Esophagus mucosa (tissue), 1 donor: ENCODE results near the gene C16orf87. TPM values are rescaled to one million over a fixed set of nuclear protein-coding genes. Genes with fewer than 3 reads are reported as not detected.

Experiments used
- ATAC-seq: fragments of 200-7000 bp; cut with Tn5 transposase; one replicate; pipeline ENCODE4 v1.9.1; 2020
- total RNA-seq: library from RNA; stranded (reverse); gene quantifications from one replicate; pipeline ENCODE4 v1.2.4, GENCODE V29; 2023
- donor health status: DM: yes; HTN: yes; CAD: no.

C16orf87 gene
- total RNA-seq, 1 donor from 2014 or later = 5.9 TPM

GRCh38 chr16:46843898-46844642 is 13.1 kb upstream of the C16orf87 start:
- peak; percentile 35 for ATAC-seq

- no peak for ATAC-seq
These were observed 11.4 kb upstream of the C16orf87 start for GRCh38 chr16:46842192-46842895.

DNA sequence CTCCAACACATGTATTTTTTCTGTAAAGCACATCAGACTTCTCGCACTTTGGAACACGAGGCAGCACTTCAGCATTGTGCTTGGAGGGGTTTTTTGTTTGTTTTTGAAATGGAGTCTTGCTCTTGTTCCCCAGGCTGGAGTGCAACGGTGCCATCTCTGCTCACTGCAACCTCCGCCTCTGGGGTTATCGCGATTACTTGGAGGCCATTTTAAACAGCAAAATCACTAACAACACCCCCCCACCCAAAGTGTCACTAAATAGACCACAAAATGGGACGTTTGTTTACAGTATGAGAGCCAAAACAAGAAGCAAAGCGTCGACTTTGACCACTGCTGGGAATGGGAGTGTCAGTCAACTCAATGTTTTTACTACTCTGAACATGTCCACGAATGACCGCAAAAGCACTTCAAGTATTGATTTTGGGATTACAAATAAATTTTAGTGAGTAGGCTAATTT is 9.0 kb upstream of the C16orf87 start:
- no peak for ATAC-seq

GRCh38 chr16:46836534-46837530 is 5.9 kb upstream of the C16orf87 start:
- peak; percentile 51 for ATAC-seq

DNA sequence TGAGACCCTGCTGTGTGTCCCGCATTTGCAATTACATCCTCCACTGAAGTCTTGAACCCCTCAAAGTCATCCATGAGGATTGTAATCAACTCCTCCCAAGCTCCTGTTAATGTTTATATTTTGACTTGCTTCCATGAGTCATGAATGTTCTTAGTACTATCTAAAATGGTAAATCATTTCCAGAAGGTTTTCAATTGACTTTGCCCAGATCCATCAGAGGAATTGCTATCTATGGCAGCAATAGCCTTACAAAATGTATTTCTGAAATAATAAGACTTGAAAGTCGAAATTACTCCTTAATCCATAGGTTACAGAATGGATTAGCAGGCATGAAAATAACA is 2.5 kb upstream of the C16orf87 start:
- no peak for ATAC-seq

DNA sequence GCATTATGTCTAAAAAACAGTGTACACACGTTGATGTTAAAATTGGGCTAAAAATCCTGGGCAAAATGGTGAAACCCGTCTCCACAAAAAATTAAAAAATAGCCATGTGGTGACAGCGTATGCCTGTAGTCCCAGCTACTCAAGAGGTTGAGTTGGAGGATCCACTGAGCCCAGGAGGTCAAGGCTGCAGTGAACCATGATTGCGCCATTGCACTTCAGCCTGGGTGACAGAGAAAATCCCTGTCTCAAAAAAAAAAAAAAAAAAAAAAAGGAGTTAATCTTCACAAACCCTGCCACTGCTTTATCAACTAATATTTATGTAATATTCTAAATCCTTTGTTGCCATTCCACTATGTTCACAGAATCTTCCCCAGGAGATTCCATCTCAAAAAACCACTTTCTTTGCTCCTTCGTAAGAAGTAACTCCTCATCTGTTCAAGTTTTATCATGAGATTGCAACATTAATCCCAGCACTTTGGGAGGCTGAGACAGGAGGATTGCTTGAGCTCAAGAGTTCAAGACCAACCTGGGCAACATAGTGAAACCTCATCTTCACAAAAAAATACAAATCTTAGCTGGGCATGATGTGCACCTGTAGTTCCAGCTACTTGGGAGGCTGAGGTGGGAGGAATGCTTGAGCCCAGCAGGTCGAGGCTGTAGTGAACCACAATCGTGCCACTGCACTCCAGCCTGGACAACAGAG is 1.9 kb upstream of the C16orf87 start:
- no peak for ATAC-seq

GRCh38 chr16:46830417-46830901 is 521 bp downstream of the C16orf87 start:
- ATAC-seq = peak; percentile 48

GRCh38 chr16:46828943-46829342 is 2.0 kb downstream of the C16orf87 start:
- ATAC-seq = no peak

DNA sequence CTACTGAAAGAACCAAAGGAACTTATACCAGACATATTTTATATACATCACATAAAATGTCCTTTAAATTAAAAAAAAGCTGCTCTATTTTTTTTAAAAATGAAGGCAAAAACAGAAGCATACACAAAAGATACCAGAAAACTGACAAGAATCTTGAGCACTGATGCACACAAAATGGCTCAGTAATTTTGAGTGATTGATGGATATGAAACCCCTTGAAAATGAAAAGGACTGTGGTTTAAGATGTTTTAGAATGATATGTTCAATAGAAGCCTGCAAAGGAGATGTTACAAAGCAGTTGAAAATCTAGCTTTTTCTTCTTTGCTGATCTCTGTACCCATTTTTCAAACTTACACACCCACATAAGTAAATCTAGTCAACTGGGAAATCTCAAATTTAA is 2.7 kb downstream of the C16orf87 start:
- no peak for ATAC-seq

DNA sequence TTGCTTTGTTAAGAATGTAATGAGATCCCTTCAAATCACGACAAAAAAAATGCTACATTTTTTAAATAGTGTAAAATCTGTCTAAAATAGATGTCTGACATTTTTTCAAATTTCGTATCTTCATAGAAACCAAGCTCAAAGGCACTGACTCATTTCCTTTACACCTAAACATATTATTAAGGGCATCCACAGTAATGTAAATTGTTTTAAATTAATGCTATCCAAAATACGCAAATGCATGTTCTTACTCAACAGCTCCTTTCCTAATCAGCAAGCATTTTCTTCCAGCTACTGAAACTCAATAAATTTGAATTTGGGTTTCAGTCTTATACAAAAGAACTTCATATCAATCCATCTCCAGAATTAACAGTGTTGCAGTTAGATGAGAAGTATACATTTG is 4.3 kb downstream of the C16orf87 start:
- ATAC-seq = no peak

DNA sequence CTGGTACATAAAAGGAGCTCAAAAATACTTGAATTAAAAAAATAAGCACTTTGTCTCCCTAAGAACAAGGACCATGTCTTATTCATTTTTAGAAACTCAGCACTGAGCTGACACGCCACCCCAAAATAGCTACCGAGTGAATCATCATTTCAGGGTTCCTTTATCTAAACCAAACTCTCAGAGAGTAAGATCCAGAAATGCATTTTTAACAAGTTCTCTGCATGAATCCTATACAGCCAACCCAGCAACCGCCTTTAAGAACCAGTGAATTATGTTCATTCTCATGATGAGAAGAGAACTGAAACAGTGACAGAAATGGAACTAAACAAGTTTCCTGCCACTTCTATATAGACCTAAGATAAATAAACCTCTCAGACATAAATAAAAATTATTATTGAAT is 8.7 kb downstream of the C16orf87 start:
- ATAC-seq = no peak

DNA sequence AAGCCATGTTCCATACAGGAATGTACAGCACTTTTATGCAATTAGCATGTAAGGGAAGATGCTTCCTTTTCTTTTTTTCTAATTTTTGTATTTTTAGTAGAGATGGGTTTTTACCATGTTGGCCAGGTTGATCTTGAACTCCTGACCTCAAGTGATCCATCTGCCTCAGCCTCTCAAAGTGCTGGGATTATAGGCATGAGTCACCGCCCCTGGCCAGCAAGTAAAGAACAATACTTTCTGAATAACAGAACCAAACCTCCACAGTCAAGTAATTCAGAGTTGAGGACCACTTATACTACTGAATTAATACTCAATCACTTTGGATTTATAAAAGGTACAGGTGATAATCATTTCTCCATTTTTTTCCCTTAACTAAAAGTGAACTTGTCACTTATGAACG is 13.0 kb downstream of the C16orf87 start:
- ATAC-seq = no peak

GRCh38 chr16:46814790-46815189 is 16.2 kb downstream of the C16orf87 start:
- no peak for ATAC-seq

GRCh38 chr16:46813611-46814010 is 17.4 kb downstream of the C16orf87 start:
- no peak for ATAC-seq

- no peak for ATAC-seq
These were observed 18.0 kb downstream of the C16orf87 start for GRCh38 chr16:46812781-46813540.

DNA sequence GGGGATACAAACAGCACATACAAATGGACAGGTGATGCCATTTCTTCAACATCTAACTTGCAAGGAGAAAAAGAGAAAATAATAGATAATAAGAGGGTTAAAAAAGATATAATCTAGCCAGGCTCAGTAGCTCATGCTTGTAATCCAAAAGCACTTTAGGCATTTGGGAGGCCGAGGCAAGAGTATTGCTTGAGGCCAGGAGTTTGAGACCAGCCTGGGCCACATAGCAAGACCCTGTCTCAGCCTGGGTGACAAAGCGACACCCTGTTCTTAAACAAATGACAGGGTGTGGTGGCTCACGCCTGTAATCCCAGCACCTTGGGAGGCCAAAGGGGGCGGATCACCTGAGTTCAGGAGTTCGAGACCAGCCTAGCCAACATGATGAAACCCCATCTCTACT is 19.3 kb downstream of the C16orf87 start:
- ATAC-seq = no peak

- no peak for ATAC-seq
These were observed 22.0 kb downstream of the C16orf87 start for GRCh38 chr16:46808997-46809396.

- ATAC-seq = no peak
These were observed 23.6 kb downstream of the C16orf87 start for GRCh38 chr16:46807336-46807735.

GRCh38 chr16:46803373-46803772 is 27.6 kb downstream of the C16orf87 start:
- ATAC-seq = no peak

DNA sequence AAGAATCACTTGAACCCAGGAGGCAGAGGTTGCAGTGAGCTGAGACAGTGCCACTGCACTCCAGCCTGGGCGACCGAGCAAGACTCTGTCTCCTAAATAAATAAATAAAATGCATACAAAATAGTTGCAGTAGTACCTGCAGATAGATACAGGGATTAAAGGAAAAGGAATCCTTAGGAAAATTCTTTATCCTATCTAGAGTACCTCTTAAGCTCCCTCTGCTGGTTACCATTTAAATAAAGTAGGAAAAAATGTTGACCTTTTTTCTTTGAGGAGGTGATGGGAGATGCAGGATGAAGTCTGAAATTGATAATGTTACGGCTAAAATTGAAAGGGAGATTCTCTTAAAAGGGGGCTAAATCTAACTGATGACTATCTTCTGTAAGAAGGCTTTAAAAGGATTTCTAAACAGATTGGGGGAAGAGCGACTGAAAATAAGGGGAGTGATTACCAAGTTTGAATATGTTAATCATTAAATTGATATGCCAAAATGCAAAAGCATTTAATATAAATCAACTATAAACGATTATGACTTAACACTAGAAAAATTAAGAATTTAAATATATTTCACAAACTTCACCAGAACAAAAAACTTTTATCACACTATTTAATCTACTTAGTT is 29.4 kb downstream of the C16orf87 start:
- no peak for ATAC-seq

DNA sequence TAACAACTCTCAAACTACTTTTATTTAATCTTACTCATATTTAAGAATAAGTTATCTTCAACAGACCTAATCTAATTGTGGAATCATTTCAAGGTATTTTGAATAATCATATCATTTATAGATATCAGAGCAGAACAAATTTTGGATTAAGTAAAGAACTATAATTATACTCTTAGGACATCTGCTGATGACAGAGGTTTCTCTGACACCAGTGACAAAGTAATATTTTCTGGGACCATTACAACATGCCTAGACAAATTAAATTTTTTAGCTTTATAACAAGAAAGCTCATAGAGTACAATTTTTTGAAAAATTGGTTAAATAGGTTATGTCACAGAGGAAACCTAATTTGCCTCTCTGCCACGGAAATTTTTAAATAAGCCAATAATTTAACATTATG is 30.5 kb downstream of the C16orf87 start:
- ATAC-seq = no peak
